HG03432 (cell line): ENCODE results near the gene APCDD1.
A peak's percentile ranks its signal among the peaks of the same experiment; 100 is the strongest.
"Not testable (repeated sequence)": the region's sequence is repeated elsewhere in the genome, so short reads cannot be mapped to it uniquely, and the experiment has no call there.

ENCODE experiments used
- ATAC-seq: cut with Tn5 transposase; IDR thresholded peaks from one replicate; pipeline ENCODE4 v1.9.1; 2021; ENCODE audit warnings: mild to moderate bottlenecking, moderate library complexity; ENCODE audit not compliant: unreplicated experiment

The APCDD1 gene

DNA sequence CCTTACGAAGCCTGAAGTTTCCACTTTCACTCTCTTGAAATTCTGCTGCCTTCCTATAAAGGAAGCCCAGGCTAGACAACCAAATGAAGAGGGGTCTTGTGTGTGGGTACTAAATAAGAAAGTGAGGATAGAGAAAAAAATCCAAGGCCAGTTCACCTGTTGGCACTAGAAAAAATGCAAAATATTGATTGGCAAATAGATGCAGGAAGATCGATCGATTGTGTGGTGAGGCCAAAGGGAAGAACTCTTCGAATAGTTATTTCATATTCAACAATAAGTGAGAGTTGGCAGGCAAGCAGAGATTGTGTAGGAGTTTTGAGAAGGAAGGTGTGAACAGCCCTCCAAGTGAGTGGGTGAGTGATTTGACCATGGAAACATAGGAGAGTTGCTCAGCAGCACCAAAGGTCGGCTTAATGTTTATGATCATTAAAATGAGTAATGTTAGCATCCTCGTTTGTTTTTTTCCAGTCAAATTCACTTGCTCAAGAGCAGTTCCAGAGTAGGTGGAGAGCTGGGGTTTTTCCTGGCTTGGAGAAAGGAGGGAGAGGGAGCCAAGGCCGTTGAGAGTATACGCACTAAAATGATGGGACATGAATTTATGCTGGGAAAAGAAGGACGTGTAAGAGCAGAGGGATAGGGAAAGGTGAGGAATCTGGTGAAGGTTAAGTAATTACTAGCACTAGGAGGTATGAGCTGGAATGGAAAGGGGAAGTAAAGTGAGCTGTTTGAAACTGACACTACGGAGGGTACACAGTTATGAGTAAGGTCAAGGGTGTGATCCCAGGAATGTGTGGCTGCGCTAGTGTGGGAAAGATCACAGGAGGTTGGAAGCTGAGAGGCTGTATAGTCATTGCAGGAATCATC, 70.3 kb downstream of the APCDD1 start:
- no peak for ATAC-seq

DNA sequence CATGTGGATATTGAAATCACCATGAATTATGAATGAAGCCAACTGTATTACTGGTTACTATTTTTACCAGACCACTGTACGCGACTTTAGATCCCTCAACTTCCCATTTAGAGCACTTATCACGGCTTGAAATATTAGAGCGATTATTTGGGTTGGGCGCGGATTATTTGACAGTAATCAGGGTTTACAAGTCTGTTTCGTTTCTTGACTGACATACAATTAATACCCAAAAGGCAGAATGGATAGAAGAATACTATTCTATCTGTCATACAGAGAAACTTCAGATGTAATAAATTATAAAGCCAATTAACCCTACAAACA, 70.9 kb downstream of the APCDD1 start:
- no peak for ATAC-seq

DNA sequence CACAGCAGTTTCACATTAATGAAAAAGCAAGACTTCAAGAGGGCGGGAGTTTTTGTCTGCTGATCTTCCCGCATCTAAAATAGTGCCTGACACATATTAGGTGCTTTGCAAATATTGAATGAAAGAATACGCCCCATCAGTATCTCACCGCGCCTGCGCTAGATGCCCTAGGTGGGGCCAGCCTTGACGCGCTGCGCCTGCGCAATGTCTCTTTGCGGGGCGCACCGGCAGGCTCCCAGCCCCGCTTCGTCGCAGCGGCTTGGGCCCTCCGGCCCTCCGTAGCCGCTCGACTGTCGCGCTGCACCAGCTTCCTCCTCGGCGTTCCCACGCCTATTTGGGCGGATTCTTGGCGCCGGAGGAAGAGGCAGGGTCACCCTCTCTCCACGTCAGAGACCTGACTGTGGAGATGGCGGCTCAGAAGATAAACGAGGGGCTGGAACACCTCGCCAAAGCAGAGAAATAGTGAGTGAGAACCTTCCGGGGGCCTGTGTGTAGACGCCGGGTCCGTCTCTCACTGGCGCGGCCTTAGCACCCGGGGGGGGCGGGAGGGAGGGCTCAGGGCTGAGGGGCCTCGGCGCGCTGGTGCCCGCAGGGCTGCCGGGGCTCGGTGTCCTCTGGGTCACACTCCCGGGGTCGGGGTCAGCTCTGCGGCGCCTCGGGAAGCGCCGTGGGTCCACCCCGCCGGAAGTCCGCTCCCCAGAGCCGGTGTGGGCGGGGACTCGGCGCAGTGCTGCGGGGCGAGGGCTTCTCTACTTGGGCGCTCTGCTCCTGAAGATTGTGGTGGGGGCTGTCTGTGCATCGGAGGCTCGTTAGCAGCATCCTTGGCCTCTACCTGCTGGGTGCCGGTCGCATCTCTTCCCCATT, 71.5 kb downstream of the APCDD1 start, which contains the start of gene NAPG:
Gene NAPG (plus strand): TSS at position 331 of the 864 bp plus-strand sequence. CDS start 76 bp downstream, at position 407.
- peak; percentile 83 for ATAC-seq

DNA sequence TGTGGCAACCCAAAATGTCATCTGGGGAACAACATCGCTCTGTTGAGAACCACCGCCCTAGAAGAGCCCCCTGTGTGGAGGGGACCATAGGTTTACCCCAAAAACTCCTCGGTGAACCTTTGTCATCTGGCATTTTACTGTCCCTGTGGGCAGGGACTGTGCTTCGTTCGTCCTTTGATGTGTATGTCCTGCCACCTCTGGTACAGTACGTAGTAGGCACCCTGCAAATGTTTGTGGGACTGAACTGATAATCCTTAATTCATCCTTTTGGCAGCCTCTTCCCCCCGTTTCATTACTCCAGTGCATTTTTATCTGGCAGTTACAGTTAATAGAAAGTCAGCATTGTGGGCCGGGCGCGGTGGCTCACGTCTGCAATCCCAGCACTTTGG, 72.1 kb downstream of the APCDD1 start:
- no peak for ATAC-seq

DNA sequence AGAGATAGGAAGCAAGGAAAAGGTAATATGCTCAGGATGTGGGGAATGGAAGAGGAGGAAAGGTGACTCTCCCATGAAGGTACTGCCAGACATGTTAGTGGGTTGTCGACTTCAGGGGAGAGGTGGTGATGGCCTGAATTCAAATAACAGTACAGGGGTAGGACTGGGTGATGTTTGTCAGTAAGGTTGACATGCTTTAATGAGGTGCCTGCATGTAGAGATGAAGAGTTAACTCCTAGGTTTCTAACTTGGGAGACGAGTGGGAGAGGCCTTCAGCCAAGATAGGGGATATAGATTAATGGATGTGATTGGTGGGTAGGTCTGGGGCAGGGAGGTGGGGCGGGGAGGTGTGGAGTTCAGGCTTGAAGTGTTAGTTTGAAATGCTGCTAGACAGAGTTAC, 74.0 kb downstream of the APCDD1 start:
- no peak for ATAC-seq

DNA sequence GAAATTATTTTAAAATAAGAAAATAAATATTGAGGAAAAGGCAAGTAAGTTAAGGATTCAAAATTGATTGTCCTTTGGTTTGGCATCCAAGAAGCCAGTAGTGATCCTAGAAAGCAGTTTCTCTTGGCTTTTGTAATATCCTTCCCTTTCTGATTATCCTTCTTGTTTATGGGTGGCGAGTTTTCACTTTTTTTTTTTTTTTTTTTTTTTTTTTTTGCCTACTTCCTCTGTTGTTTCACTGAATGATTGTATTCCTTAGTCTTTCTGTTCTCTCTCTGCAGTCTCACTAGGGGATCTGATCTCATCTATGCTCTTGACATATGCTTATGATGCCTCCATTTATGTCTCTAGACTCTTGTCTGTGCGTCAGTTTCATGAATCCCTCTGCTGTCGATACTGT, 75.6 kb downstream of the APCDD1 start:
- no peak for ATAC-seq

DNA sequence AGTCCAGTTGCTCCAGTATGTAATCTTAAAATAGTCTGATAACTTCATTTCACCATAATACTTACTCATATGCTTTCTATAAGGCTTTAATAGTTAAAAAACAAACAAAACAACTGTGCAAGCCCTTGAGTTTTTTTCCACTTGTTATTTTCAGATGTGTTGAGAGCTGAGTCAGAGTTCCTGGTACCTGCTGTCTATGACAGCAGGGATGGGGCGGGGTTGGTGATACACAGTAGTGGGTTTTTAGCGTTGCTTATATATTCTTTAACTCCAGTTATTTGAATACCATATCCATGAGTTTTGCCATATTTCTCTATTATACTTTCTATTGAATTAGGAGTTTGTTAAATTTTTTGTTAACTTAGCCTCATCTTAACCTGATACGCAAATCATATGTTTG, 76.4 kb downstream of the APCDD1 start:
- ATAC-seq, result no peak

DNA sequence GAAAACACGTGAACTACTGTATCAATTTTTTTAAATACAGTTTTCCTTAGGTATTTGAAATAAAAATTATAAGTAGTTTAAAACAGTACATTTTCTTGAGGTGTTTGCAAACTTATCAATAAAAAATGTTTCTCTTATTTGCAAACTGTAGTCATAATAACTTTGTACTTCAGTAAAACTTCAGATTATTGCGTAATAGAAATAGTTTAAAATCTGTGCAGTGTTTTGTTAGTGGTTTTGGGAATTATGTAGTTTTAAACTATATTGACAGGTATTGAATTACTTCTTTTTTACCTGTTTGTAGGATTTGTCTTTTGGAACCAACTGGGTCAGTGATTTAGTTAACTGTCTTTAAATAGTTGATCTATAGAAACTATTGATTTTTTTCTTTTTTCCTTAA, 78.7 kb downstream of the APCDD1 start:
- no peak for ATAC-seq

DNA sequence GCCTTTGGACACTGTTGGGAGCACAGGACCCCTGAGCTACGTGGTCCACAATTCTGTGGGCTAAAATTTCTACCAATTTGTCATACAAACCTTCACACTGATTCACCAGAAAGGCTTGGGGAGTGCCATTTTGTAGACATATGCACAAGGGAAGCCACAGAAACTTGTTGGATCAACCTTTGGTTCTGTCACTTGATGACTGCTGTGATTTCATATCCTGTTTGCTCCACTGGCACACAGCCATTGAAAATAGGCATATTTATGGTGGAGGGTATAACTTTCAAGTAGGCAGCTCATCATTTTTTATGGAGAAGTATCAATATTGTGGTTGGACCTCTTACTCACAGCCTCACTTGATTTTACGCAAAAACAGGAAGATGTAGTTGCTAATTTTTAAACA, 81.8 kb downstream of the APCDD1 start:
- ATAC-seq, result no peak

DNA sequence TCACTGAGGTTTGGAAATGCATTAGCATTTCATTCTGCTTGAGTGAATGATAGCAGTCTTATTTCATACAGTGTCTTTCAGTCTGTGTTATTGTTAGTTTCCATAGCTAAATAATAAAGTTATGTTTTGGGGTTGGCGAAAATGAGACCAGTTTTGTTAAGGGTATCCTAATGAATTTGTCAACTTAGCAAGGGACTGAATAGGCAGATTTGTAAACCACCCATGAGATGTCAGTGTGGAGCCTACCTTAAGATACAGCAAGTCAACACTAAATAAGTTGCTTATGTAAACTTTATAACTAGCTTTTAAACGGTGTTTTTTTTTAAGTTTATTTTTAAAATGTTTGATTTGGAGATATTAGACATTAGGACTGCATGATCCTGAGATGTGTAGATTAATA, 83.3 kb downstream of the APCDD1 start:
- no peak for ATAC-seq

DNA sequence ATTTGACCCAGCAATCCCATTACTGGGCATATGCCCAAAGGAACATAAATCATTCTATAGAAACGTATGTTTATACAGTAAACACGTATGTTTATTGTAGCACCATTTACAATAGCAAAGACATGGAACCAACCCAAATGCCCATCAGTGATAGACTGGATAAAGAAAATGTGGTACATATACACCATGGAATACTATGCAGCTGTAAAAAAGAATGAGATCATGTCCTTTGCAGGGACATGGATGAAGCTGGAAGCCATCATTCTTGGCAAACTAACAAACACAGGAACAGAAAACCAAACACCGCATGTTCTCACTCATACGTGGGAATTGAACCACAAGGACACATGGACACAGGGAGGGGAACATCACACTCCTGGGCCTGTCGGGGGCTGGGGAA, 84.7 kb downstream of the APCDD1 start:
- ATAC-seq, result not testable (repeated sequence)
